ENCODE measurements around the gene CBX7. TPM values are rescaled to one million over a fixed set of nuclear protein-coding genes. Genes with fewer than 3 reads are reported as not detected.

The CBX7 gene
- total RNA-seq, 1 donor from 2014 or later = 85.4 TPM

DNA sequence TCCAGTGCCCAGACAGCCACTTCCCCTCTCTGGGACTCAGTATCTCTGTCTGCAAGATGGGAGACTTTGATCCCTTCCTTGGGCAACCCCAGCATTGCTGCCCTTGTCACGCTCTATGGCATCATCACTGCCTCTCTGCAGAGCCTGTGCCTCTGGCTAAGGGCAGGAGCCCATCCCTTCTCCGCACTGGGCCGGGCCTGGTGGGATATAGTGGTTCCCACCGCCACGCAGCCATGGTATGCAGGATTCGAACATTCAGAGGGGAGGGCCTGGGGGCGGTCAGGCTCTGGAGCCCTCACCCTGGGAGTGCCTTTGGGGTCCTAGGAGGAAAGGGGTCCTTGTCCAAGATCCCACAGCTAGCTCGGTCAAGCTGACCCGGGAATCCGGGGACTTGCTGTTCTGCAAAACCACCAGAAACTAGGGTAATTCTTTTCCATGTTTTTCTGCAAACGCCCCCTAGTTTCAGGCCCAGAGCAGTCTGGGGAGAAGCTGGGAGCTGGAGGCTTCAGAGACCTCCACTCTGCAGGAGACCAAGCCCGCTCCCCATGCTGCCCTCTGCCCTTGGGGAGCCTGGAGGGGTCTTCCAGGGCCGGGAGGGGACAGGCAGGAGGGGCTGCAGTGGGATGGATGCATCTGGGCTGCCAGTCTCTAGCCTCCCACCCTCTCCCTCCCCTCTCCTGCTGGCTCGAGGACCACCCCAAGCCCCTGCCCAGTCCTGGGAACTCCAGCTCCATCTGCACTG is 24.4 kb upstream of the CBX7 start:
- Histone ChIP-seq H3K4me1 (peaks cover 74% of the 10 kb centered on the region), H3K36me3 (no peaks in the 10 kb centered on the region)
- intact Hi-C loops (cut with micrococcal nuclease) = loop anchor here (10.0 kb wide), 1 partner anchor 58 kb away; no protein-coding TSS in a partner anchor

DNA sequence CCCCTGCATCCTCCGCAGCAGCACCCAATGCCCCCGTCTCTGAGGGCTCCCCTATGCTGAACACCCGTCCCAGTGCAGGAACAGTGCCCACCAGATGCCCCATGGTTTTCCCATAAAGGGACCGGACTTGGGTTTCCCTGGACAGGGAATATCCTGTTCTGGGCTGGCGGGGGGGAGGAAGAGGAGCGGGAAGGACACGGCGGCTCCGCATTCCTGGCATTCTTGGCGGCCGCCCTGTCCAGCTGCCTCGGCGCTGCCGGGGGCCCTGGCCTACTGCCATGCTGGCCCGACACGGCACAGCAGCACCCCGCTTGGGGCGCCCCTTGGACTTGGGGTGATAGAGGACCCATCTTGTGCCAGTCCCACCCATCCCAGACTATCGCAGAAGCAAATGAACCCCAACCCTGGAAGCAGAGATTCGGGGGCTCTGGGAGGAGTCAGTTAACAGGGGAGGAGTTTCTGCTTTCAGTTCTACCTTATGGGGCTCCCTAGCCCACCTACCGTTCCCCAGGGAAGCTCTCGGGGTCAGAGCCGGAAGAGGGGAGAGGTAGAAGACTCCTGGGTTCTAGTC is 23.7 kb upstream of the CBX7 start:
- H3K4me3 ChIP-seq = peak overlapping the region; percentile 29
- H3K9me3 ChIP-seq (replicated peaks) = no peaks in the 10 kb centered on the region
- H3K36me3 ChIP-seq = no peaks in the 10 kb centered on the region
- peaks cover 80% of the 10 kb centered on the region for H3K4me1 ChIP-seq
- peak overlapping the region; percentile 88 for H3K27ac ChIP-seq (replicated peaks)
- TF ChIP-seq, protein P1, sequence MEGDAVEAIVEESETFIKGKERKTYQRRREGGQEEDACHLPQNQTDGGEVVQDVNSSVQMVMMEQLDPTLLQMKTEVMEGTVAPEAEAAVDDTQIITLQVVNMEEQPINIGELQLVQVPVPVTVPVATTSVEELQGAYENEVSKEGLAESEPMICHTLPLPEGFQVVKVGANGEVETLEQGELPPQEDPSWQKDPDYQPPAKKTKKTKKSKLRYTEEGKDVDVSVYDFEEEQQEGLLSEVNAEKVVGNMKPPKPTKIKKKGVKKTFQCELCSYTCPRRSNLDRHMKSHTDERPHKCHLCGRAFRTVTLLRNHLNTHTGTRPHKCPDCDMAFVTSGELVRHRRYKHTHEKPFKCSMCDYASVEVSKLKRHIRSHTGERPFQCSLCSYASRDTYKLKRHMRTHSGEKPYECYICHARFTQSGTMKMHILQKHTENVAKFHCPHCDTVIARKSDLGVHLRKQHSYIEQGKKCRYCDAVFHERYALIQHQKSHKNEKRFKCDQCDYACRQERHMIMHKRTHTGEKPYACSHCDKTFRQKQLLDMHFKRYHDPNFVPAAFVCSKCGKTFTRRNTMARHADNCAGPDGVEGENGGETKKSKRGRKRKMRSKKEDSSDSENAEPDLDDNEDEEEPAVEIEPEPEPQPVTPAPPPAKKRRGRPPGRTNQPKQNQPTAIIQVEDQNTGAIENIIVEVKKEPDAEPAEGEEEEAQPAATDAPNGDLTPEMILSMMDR (IDR thresholded peaks at IDR 0.05; ENCODE audit: borderline replicate concordance) = no peak
- H3K27me3 ChIP-seq (ENCODE audit: low read depth) = no peaks in the 10 kb centered on the region
- peak; percentile 77 for DNase-seq
- intact Hi-C loops (cut with micrococcal nuclease) = loop anchor here (10.0 kb wide), 1 partner anchor 59 kb away; no protein-coding TSS in a partner anchor

More for the DNA sequence above, 24.4 kb upstream of the CBX7 start:
- Histone ChIP-seq H3K27me3 (ENCODE audit: low read depth) (no peaks in the 10 kb centered on the region), H3K27ac (replicated peaks) (peak overlapping the region; percentile 88), H3K4me3 (no peak overlapping the region), H3K9me3 (replicated peaks) (peaks cover 6% of the 10 kb centered on the region)
- TF ChIP-seq, protein P1 (IDR thresholded peaks at IDR 0.05; ENCODE audit: borderline replicate concordance) = no peak
- no peak for DNase-seq

DNA sequence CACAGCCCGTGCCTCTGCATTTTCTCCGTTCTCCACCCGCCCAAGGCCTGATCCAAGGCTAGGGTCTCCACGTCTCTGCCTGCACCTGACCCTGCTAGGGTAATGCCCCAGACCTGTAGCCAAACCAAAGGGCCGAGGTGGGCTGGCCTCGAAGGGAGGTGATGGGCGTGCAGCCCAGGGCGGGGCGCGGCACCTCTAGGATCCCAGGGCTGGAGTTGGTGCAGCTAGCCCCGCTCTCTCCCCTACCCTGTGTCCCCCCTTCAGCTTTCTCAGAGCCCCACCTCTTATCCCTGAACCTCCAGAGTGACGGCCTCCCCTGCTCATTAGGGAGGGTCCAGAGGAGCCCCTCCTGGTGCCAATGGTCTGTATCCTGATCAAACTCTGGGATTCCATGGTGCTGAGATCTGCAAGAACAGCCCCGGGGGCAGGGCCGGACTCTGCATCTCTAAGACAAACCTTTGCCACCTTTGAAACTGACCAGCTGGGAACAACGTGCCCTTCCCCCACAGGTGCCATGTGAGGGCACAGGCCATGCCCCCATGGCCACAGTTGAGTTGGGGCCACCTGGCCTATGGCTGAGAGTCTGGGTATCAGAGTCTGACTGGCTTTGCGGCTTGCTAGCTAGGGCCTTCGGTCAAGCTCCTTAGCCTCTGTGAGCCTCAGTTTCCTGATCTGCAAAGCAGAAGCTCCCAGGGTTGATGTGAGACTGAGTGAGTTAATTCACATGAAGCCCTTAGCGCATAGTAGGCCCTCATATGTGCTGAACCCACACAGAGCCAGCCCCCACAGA is 23.1 kb upstream of the CBX7 start:
- H3K4me1 ChIP-seq = peaks cover 87% of the 10 kb centered on the region
- no peaks in the 10 kb centered on the region for H3K9me3 ChIP-seq (replicated peaks)
- no peaks in the 10 kb centered on the region for H3K27me3 ChIP-seq (ENCODE audit: low read depth)
- TF ChIP-seq, protein P1 (IDR thresholded peaks at IDR 0.05; ENCODE audit: borderline replicate concordance) = no peak
- no peak for DNase-seq
- H3K4me3 ChIP-seq = peak overlapping the region; percentile 29
- intact Hi-C loops (cut with micrococcal nuclease) = loop anchor here (10.0 kb wide), 1 partner anchor 59 kb away; no protein-coding TSS in a partner anchor
- H3K36me3 ChIP-seq = no peaks in the 10 kb centered on the region
- peak overlapping the region; percentile 88 for H3K27ac ChIP-seq (replicated peaks)

DNA sequence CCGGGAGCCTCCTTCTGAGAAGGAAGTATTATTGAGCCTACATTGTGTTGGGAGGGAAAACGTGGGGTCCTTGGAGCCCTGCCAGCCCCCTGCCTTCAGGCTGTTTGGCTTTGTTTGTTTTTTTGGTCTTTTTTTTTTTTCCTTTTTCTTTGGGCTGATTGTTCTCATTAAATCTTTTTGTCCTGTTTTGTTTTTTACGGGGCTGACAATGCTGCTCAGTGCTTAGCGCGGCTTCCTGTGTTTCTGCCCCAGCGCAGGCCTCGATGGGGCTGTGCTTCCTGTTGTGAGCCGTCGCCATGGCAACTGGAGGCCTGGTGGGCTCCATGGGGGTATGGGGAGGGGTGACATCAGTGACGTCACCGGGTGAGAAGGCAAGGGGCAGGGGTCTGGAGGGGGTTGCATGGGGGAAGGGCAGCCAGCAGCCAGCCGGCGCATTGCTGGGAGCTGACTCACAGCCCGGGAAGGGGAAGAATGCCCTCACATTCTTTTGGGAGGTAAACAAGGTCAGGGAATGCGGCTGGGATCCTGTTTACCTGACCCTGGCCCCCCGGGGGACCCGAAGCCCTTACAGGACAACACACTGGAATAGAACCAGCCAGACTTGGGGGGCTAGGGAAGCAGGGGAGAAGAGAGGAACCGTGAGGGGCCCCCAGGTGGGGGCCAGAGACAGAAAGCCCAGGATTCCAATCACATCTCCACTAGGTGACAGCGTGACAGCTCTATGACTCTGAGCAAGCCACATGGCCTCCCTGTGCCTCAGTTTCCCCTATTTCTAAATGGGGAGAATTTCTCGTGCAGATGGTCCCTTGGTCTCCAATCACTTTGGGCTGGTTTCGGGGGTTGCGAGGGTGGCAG is 22.2 kb upstream of the CBX7 start:
- peak overlapping the region; percentile 26 for H3K4me3 ChIP-seq
- peak overlapping the region; percentile 88 for H3K27ac ChIP-seq (replicated peaks)
- no peaks in the 10 kb centered on the region for H3K36me3 ChIP-seq
- intact Hi-C loops (cut with micrococcal nuclease) = loop anchor here (5.0 to 10.0 kb wide), 2 partner anchors 60 to 138 kb away; no protein-coding TSS in a partner anchor
- DNase-seq = peak; percentile 77
- TF ChIP-seq, protein P1 (IDR thresholded peaks at IDR 0.05; ENCODE audit: borderline replicate concordance) = no peak
- peaks cover 85% of the 10 kb centered on the region for H3K4me1 ChIP-seq
- no peaks in the 10 kb centered on the region for H3K9me3 ChIP-seq (replicated peaks)
- no peaks in the 10 kb centered on the region for H3K27me3 ChIP-seq (ENCODE audit: low read depth)
